GM21825 (cell line): ENCODE results near the gene EMP3.
"Not testable (repeated sequence)": the region's sequence is repeated elsewhere in the genome, so short reads cannot be mapped to it uniquely, and the experiment has no call there.

Source experiments
- ATAC-seq: cut with Tn5 transposase; IDR thresholded peaks from one replicate; pipeline ENCODE4 v1.9.1; 2021; ENCODE audit warnings: mild to moderate bottlenecking, moderate library complexity; ENCODE audit not compliant: unreplicated experiment

The EMP3 gene

DNA sequence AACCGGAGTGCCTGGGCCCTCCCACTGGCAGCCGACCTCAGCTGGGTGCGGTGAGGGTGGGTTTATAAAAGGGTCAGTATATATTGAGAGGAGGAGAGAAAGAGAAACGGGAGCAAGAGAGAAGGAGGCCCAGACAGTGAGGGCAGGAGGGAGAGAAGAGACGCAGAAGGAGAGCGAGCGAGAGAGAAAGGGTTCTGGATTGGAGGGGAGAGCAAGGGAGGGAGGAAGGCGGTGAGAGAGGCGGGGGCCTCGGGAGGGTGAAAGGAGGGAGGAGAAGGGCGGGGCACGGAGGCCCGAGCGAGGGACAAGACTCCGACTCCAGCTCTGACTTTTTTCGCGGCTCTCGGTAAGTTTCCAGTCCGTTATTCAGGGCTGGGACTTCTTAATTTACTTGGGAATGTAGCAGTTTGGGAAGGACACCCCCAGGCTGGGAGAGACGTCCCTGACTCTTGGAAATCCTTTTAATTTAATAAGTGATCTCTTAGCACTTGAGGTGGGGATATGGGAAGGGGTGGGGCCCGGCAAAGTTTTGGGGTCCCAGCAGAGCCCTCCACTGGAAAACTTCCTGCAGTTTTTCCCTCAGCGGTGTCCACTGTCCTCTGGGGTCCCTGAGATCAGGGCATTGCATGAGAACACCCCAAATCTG, at the start of gene EMP3:
Gene EMP3 (plus strand): TSS at position 288 of the 646 bp plus-strand sequence. CDS start 1,293 bp downstream, outside the sequence.
- no peak for ATAC-seq

- ATAC-seq, result no peak
Measured at GRCh38 chr19:48279747-48280146, 45.6 kb upstream of the EMP3 start.

GRCh38 chr19:48283908-48284307, 41.4 kb upstream of the EMP3 start:
- no peak for ATAC-seq

GRCh38 chr19:48284896-48285295, 40.5 kb upstream of the EMP3 start:
- no peak for ATAC-seq

GRCh38 chr19:48287748-48288147, 37.6 kb upstream of the EMP3 start:
- ATAC-seq, result no peak

- no peak for ATAC-seq
Measured at GRCh38 chr19:48290401-48290770, 35.0 kb upstream of the EMP3 start.

- no peak for ATAC-seq
Measured at GRCh38 chr19:48290771-48291488, 34.4 kb upstream of the EMP3 start.

DNA sequence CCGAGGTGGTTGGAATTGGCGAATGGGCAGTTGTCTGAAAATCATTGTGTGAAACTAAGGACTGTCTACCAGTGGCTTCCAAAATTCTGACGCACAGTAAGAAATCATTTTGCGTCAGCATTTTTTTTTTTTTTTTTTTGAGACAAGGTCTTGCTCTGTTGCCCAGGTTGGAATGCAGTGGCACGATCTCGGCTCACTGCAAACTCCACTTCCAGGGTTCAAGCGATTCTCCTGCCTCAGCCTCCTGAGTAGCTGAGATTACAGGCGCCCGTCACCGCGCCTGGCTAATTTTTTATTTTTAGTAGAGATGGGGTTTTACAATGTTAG, 33.9 kb upstream of the EMP3 start:
- not testable (repeated sequence) for ATAC-seq

DNA sequence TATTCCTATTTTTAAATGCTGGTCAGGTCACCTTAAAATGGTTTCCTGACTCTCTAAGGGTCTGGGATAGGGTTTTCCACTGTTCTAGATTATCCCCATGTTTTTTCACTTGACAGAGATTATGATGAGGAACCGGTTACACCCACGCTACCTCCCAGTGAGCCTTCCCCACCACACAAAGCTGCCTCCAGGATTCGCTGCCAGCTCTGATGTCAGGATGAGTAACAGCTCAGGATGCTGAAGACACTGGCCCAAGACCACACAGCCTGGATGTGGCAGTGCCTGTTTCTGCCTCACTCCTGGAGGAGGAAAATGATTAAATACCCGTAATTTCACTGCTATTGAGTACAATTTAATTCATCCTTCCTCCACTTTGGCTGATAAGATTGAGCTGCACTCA, 32.6 kb upstream of the EMP3 start:
- ATAC-seq, result no peak

DNA sequence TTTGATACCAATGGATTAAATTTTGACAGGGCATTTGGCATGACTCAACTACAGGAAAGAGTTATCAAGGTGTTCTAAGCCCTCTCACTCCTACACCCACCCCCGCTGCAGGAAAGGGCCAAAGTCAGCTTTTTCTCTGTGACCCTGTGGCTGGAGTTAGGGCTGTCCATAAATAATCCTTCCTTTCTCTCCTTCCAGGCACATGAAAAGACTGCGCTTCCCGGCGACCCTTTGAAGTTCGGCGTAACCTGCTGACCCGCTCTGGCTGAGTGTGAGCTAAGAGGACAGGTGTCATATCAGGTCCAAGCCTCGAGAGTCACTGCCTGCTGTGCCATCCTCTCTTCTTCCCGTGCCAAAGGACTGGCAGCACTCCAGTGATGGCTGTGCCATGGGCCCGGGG, 29.9 kb upstream of the EMP3 start:
- ATAC-seq, result no peak

DNA sequence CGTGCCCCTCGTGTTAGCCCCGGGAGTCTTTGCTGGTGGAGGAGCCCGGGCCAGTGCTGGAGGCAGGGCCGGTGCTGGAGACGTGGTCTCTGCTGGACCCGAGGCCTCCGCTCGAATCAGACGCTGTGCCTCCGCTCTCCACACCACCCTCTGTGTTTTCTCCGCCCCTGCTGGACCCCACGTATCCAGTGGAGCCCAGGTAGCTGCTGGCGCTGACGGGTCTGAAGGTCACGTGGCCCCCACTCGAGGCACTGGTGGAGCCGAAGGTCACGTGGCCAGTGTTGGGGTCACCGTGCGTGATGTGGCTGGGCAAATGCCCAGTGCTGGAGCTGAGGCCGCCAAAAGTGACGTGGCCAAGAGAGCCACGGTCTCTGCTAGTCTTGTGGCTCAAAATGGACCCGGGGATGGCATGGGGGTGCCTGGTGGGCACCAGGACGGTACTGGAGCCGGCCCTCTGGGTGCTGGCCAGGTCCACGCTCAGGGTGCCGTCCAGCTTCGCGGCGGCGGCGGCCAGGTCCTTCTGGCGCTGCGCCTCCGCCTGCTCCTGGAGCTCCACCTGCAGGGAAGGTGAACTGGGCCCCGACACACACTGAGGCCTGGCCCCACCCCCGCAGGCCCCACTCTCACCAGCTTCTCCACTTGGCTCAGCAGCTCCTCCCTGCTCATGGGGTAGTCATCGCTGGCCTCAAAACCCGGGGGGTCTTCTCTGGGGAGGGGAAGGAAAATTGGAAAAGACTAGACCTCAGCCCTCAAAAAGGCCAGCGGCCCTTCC, 28.2 kb upstream of the EMP3 start:
- ATAC-seq, result no peak

DNA sequence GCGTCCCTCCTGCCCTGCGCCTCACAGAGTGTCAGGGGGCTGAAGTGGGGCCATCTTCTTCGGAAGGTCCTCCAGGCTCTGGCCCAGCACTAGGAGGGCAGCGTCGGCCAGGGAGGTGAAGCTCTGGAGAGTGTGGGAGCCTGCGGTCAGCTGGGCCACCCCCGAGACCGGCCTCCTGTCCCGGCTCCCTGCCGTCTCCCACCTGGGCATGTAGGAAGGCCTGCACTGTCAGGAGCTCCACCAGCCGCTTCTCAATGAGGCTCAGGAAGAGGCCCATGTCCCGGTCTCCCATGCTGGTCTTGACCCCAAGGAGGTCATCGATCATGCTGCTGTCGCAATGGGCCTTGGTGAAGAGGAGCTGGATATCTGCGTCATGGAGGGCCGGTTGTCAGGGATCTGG, 27.4 kb upstream of the EMP3 start:
- ATAC-seq, result no peak

- ATAC-seq, result no peak
Measured at GRCh38 chr19:48301886-48302599, 23.3 kb upstream of the EMP3 start.

- no peak for ATAC-seq
Measured at GRCh38 chr19:48302600-48302959, 22.8 kb upstream of the EMP3 start.

DNA sequence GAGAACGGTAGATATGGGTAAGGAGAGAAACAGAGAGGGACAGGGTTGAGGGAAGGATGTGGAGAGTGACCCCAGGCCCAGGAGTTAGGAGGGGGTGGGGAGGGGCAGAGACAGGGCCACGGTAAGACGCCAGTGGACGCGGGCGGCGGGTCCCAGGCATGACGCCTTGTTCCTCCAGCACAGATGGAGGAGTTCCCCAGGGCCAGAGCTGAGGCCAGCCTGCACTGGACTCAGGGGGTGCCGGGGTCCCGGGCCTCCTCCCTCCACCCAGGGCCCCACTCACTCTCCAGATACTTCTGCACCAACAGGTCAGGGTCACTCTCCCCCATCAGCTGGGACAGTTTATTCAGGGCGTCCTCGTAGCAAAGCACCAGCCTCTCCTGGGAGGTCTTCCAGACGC, 22.0 kb upstream of the EMP3 start:
- ATAC-seq, result no peak

- no peak for ATAC-seq
Measured at GRCh38 chr19:48303866-48304265, 21.5 kb upstream of the EMP3 start.

- no peak for ATAC-seq
Measured at GRCh38 chr19:48308631-48309586, 16.4 kb upstream of the EMP3 start.

- ATAC-seq, result not testable (repeated sequence)
Measured at GRCh38 chr19:48309731-48310130, 15.6 kb upstream of the EMP3 start.

- ATAC-seq, result no peak
Measured at GRCh38 chr19:48310227-48310626, 15.1 kb upstream of the EMP3 start.

- no peak for ATAC-seq
Measured at GRCh38 chr19:48311384-48311783, 14.0 kb upstream of the EMP3 start.
